ENCODE measurements around the gene C2orf76. TPM values are rescaled to one million over a fixed set of nuclear protein-coding genes. Genes with fewer than 3 reads are reported as not detected.
A peak's percentile ranks its signal among the peaks of the same experiment; 100 is the strongest.

The C2orf76 gene
- total RNA-seq, 4 donors from 2014 or later: 2.9 to 11.3 TPM; not detected in 2

- no peak for DNase-seq
- Histone ChIP-seq H3K27me3 (no peaks in the 10 kb centered on the region), H3K36me3 (peaks cover 0 to 51% (median 18%) of the 10 kb centered on the region in 4 donors), H3K27ac (no peak overlapping the region), H3K9me3 (no peaks in the 10 kb centered on the region), H3K4me3 (no peak overlapping the region), H3K4me1 (peaks cover 13 to 29% (median 22%) of the 10 kb centered on the region in 4 donors)
- TF ChIP-seq POLR2AphosphoS5 (IDR thresholded peaks at IDR 0.05) (no peak), POLR2A (IDR thresholded peaks at IDR 0.05) (no peak), CTCF (IDR thresholded peaks at IDR 0.05) (no peak), EP300 (IDR thresholded peaks at IDR 0.05; ENCODE audit: low read depth) (no peak)
- 97 to 100% methylated on average over 3 to 6 of the region's 6 CpGs for WGBS, 2 donors (ENCODE audit: low coverage in 1 of 2)
- in situ Hi-C loops (cut with MboI; ENCODE audit: low pct_ligation_motif_present in 1 of 4, low pct_unique_long_range_greater_than_20kb in 1 of 4, low sequenced_read_pairs in 3 of 4) (no loop called here), intact Hi-C loops (cut with DNase I; ENCODE audit: low total_unique reads) (no loop called here)
Observed at GRCh38 chr2:119369845-119370244, 3.2 kb upstream of the C2orf76 start.

- peak; percentile 79 for DNase-seq
- Histone ChIP-seq H3K36me3 (peaks cover 0 to 41% (median 11%) of the 10 kb centered on the region in 4 donors), H3K4me1 (peaks cover 13 to 38% (median 24%) of the 10 kb centered on the region in 4 donors), H3K27ac (peak overlapping the region; percentile 89 to 95 (median 94)), H3K9me3 (no peaks in the 10 kb centered on the region), H3K4me3 (peak overlapping the region; percentile 26 to 67 (median 66)), H3K27me3 (no peaks in the 10 kb centered on the region)
- in situ Hi-C loops (cut with MboI; ENCODE audit: low pct_ligation_motif_present in 1 of 4, low pct_unique_long_range_greater_than_20kb in 1 of 4, low sequenced_read_pairs in 3 of 4) (no loop called here), intact Hi-C loops (cut with DNase I; ENCODE audit: low total_unique reads) (no loop called here)
- 4% methylated on average over 27 of the region's 32 CpGs; no CpG with 5 or more reads in 1 of the 2 donors for WGBS, 2 donors (ENCODE audit: low coverage in 1 of 2)
- TF ChIP-seq POLR2AphosphoS5 (IDR thresholded peaks at IDR 0.05) (peak in 2 of 3 donors; percentile 29 to 34), EP300 (IDR thresholded peaks at IDR 0.05; ENCODE audit: low read depth) (no peak)
Observed at GRCh38 chr2:119367472-119368099, 952 bp upstream of the C2orf76 start.

DNA sequence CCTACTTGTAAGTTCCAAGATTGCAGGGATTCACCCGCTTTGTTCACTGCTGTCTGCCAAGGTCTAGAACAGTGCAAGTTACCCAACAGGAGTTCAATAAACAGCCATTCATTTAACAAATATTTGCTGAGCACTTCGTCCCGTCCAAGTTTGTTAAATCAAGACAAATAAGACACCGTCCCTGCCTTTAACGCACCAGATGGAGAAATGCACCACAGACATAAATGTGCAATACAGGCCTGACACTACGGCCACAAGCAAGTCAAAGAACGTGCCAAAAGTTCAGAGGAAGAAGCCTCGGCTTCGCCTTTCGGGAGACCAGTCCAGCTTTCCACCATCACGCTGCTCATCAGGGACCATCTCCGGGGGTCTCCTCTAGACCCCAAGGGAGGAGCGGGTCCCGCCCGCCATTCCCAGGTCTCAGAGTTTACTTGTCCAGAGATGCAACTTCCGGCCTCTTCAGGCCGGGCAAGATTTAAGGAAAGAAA lies 429 bp downstream of the C2orf76 start:
- H3K9me3 ChIP-seq: no peaks in the 10 kb centered on the region
- in situ Hi-C loops (cut with MboI; ENCODE audit: low pct_ligation_motif_present in 1 of 4, low pct_unique_long_range_greater_than_20kb in 1 of 4, low sequenced_read_pairs in 3 of 4): no loop called here
- DNase-seq: peak; percentile 27
- 1 to 2% methylated on average over 7 to 17 of the region's 17 CpGs for WGBS, 2 donors (ENCODE audit: low coverage in 1 of 2)
- H3K27me3 ChIP-seq: no peaks in the 10 kb centered on the region
- H3K27ac ChIP-seq: peak overlapping the region; percentile 89 to 95 (median 94)
- H3K4me3 ChIP-seq: peak overlapping the region; percentile 60 to 67 (median 66)
- TF ChIP-seq CTCF (IDR thresholded peaks at IDR 0.05) (no peak), POLR2A (IDR thresholded peaks at IDR 0.05) (no peak), EP300 (IDR thresholded peaks at IDR 0.05; ENCODE audit: low read depth) (no peak), POLR2AphosphoS5 (IDR thresholded peaks at IDR 0.05) (no peak)
- H3K4me1 ChIP-seq: peaks cover 13 to 38% (median 24%) of the 10 kb centered on the region in 4 donors
- H3K36me3 ChIP-seq: peaks cover 0 to 27% (median 4%) of the 10 kb centered on the region in 4 donors
- intact Hi-C loops (cut with DNase I; ENCODE audit: low total_unique reads): no loop called here

DNA sequence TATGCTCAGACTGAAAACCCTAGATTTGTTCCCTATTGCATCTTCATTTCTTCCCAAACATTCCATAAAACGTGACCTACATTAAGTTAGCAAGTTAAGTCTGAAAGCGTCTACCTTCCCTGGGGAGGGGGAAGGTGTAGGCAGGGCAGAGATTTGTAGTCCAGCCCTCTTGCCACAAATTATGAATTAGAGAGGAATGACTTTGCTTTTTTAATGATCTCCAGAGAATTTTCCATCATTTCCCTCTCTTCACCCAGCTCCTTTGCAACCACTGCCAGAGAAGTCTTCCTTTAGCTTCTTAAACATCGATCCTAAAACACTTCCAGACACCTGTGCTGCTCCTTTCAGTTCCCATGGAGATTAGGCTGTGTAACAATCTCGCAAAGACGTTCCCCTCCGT lies 1.2 kb downstream of the C2orf76 start:
- DNase-seq: no peak
- intact Hi-C loops (cut with DNase I; ENCODE audit: low total_unique reads) (no loop called here), in situ Hi-C loops (cut with MboI; ENCODE audit: low pct_ligation_motif_present in 1 of 4, low pct_unique_long_range_greater_than_20kb in 1 of 4, low sequenced_read_pairs in 3 of 4) (no loop called here)
- Histone ChIP-seq H3K27me3 (no peaks in the 10 kb centered on the region), H3K4me3 (peak overlapping the region in 3 of 4 donors; percentile 65 to 67 (median 66)), H3K4me1 (peaks cover 13 to 38% (median 24%) of the 10 kb centered on the region in 4 donors), H3K36me3 (peaks cover 0 to 20% (median 0%) of the 10 kb centered on the region in 4 donors), H3K27ac (peak overlapping the region; percentile 89 to 95 (median 94)), H3K9me3 (no peaks in the 10 kb centered on the region)
- 43 to 52% methylated on average over 5 to 6 of the region's 6 CpGs for WGBS, 2 donors (ENCODE audit: low coverage in 1 of 2)
- TF ChIP-seq POLR2AphosphoS5 (IDR thresholded peaks at IDR 0.05) (no peak), POLR2A (IDR thresholded peaks at IDR 0.05) (no peak), CTCF (IDR thresholded peaks at IDR 0.05) (no peak), EP300 (IDR thresholded peaks at IDR 0.05; ENCODE audit: low read depth) (no peak)
